Activated CD8-positive, alpha-beta memory T cell treated with anti-CD3 and anti-CD28 coated beads, Interleukin-2, amount 50 U/mL, for 48 hours (primary cell): ENCODE data around the gene MAPK11.

ENCODE experiments used
- DNase-seq: peaks from one replicate; pipeline ENCODE4 v3.0.0-alpha.2; 2020

Gene MAPK11

DNA sequence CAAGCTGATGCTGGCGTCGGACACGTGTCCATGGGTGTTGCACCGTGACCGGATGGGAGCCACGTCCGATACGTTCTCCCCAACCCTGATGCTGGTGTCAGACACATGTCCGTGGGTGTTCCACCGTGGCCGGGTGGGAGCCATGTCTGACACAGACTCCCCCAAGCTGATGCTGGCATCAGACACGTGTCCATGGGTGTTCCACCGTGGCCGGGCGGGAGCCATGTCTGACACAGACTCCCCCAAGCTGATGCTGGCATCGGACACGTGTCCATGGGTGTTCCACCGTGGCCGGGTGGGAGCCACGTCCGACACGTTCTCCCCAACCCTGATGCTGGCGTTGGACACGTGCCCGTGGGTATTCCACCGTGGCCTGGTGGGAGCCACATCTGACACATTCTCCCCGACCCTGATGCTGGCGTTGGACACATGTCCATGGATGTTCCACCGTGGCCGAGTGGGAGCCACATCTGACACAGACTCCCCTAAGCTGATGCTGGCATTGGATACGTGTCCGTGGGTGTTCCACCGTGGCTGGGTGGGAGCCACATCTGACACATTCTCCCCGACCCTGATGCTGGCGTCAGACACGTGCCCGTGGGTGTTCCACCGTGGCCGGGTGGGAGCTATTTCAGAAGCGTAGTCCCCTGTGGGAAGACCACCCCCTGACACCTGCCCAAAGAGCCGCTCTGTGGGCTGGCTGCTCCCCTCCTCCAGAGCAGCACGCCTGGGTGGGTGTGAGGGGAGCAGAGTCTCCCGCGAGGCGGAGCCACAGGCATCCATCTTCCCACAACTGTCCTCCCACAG lies 49.4 kb downstream of the MAPK11 start:
- DNase-seq = no peak

DNA sequence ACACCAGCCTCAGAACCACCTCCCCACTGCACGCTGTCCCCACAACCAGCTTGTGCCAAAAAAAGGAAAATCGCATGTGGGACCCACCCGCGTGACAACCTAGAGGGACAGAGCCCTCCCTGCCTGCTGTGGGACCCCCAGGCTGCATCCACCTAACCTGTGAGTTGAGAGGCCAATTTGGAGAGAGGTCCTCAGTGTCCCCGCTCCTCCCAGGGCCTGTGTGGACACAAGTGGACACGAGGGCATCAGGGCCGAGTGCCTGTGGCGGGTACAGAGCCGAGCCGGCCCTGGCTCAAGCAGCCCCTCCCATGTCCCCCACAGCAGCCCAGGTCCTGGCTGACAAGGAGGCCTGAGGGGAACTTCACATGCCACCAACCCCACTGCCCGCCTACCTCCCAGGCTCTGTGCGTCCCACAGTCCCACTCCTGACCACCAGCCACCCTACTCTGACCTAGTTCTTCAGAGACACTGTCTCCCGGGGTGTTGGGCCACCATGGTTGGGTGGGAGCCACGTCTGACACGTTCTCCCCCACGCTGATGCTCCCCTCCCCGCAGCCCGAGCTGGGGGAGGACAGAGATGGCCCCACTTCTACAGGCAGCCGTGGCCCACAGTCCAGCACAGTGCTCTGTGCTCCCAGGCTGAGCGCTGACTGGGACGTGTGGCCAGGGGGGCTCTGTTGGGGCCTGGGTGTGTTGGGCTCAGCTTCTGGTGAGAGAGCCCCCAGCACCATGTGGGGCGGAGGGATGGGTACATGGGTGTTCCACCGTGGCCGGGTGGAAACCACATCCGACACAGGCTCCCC lies 50.2 kb downstream of the MAPK11 start:
- no peak for DNase-seq

DNA sequence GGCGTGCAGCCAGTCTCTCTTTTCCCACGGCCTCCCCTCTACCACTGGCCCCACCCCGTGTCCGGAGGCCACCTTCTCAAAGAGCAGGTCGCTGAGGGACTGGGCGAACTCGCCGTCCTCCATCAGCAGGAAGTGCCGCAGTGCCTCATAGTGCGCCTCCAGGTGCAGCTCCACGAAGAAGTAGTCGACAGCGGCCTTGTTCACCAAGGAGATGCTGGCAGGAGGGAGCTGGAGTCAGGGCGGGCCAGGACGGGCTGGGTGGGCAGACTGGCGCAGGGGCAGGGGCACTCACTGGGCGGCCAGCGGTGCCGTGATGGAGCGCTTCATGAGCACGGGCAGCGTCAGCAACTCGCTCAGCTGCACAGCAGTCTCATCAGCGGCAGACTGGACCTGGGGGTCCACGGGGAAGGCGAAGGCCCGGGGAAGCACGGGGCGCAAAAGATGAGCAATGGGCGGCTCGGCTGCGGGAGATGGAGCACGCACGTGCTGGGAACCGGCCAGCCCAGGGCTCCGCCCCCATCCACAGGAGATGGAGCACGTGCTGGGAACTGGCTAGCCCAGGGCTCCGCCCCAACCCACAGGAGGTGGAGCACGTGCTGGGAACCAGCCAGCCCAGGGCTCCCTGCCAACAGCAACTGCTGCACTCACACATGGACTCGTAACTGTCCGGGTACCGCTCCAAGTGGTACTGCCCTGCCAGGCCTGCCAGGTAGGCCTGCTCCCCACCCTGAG lies 51.0 kb downstream of the MAPK11 start:
- DNase-seq = no peak

DNA sequence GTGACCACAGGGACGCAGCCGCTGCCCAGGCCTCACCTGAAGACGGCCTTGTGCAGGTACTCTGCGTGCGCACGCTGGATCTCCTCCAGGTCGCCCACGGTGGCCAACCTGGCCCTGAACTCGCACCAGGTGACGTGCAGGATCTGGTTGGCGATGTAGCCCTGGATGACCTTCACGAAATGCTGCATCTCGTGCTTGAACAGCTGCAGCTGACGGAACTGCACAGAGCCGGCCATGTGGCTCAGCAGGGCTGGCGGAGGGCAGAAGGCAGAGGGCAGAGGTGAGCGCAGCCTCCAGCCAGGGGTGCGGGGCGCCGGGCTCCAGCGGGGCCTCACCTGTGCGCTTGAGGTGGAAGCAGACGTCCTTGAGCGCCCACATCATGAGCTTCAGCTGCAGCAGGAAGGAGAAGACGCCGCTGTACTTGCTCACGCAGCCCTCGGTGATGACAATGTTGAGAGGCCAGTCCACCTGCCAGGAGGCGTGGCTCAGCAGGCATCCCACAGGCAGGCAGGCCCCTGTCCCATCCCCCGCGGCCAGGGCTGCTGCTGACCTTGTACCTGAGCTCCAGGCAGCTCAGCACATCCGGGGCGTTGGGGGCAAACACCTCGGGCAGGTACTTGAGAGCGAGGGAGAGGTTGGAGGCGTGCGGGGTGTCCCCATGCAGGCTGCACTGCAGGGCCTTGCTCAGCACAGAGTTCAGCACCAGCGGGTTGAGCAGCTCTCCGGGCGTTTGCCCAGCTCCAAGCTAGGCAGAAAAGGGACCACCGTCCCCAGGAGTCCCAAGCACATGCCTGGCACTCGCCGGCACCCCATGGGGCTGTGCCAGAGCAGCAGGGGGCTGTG lies 51.8 kb downstream of the MAPK11 start:
- no peak for DNase-seq

DNA sequence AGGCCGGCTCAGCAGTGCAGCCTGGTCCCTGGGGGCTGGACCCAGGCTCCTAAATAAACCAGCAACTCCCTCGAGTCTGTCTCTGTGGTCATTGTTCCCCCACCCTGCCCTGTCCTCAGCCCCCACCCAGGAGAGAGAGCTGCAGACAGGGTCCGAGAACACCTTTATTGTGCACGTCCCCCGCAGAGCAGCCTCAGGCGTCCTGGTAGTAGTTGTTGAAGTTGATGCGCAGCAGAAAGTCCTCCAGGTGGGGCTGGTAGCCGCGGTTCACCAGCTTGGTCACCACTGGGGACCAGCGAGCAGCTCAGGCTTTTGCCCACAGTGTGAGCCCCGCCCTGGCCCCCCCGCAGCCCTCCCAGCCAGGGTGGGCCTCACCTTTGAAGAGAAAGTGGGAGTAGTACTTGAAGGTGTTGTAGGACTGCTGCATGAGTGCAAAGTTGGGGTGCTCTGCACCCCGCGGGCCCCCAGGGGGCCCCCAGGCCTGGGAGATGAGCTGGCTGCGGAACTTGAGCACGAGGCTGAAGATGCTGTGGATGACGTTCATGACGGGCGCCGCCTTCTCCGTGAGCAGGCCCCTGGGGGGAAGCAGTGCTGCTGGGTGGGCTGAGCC lies 52.5 kb downstream of the MAPK11 start:
- no peak for DNase-seq

DNA sequence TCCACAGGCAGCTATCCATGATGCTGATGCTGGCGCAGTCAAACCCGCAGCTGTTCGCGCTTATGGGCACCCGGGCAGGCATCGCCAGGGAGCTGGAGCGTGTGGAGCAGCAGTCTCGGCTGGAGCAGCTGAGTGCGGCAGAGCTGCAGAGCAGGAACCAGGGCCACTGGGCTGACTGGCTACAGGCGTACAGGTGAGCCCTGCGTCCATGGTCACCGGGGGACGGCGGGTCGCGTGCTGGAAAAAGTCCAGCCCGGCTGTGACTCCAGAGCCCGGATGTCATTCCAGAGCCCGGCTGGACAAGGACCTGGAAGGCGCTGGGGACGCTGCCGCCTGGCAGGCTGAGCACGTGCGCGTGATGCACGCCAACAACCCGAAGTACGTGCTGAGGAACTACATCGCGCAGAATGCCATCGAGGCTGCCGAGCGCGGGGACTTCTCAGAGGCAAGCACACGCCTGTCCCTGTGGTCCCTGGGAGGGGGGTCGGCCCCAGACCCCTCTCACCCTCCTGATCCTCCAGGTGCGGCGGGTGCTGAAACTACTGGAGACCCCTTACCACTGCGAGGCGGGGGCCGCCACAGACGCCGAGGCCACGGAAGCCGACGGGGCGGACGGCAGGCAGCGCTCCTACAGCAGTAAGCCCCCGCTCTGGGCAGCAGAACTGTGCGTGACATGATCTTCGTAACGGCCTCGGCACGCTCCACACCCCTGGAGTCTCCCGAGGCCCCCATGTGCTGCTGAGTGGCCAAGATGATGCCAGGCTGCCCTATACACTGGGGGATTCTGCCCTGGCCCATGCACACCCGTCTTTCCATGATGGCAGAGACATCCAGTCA lies 53.3 kb downstream of the MAPK11 start:
- DNase-seq = no peak

DNA sequence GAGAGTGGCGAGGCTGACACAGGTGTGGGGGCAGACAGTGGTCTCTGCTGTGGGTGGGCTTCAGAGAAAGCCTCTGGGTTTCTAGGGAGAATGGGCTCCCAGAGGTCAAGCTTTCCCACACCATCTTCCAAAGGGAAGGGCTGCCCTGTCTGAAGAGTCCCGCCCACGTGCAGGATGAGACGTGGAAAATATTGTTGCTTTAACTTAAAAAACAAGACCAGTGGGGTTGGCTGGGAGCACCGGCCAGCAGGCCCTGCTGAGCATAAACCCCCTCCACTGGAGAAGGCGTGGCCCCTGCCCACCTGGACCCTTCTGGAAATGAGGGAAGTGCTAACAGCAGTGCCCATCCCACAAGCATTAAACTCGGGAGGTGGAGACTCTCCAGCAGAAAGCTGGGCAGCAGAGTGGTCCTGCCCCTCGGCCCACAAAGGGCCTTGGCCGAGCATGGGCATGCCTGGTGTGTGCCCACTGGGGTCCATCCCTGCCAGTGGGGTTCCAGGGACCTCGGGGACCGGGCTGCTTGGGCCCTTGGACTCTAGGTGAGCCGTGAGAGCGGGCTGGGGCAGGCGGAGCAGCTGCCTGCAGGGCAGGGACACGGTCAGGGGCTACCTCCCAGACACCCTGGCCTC lies 54.0 kb downstream of the MAPK11 start:
- DNase-seq = no peak

DNA sequence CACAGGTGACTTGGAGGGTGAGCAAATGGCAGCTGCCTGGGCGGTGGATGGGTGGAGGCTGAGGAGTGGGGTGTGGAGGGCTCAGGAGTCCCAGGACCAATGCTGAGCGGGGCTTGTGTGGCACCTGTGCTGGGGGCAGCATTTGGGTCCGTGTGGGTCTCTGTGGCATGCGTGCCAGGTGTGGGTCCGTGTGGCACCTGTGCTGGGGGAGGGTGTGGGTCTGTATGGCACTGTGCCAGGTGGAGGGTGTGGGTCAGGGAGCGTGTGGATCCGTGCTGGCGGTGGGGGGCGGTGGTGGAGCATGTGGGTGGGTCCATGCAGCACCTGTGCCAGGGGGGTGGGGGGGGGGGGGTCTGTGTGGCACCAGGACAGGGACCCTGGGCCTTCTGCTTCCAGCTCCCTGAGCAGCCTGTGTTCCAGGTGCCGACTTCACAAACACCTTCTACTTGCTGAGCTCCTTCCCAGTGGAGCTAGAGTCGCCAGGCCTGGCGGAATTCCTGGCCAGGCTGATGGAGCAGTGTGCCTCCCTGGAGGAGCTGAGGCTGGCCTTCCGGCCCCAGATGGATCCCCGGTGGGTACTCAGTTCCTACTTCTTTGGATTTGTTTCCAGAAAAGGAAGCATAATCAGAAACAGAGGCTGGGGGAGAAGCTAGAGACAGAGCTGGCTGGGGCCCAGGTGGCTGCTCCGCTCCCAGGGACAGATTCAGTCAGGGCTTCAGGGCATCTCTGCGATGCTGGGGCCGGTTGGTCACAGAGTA lies 54.7 kb downstream of the MAPK11 start:
- DNase-seq = no peak
